ENCODE measurements around the gene CPED1.

DNA sequence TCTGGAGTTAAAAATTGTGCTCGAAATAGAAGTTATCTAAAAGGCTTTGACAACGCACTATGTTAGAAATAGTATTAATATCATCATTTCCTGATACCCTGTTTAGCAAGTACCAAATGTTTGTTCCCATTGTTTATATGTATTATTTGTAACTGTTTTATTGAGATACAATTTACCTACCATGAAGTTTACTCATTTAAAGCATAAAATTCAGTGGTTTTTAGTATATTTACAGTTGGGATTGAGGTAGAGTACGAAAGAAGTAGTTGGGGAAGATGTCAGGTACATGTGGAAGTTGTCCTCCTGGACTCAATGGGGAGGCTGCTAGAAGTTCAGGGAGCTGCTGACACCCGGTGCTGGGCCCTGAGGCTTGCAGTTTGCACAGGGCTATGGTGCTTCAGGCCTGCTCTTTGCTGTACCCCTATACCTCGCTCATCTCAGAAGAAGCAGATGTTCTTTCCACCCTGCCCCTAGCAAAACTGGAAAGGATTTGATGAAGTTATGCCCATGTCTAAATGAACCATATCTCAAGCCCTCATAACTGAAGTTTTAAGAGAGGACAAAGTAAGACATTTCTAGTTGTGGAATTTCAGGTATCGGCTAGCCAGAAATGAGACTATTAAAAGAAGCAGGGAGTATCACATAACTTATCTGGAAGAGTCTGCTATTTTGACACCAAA, 315.1 kb downstream of the CPED1 start:
- no peak for TF ChIP-seq ZC3H10 (CRISPR knock-in tag; IDR thresholded peaks at IDR 0.05)
- TF ChIP-seq ZFP30 (CRISPR knock-in tag; IDR thresholded peaks at IDR 0.05): no peak
- TF ChIP-seq ARNTL (CRISPR knock-in tag; IDR thresholded peaks at IDR 0.05; ENCODE audit: borderline replicate concordance, low read depth): no peak

Data from SK-N-SH treated with all-trans-retinoic acid at 6 μM for 48 hours (cell line).